OCI-LY1 (cell line): ENCODE results near the gene KRT6B.

Experiments used
- H2AFZ ChIP-seq: fragments of 200-600 bp; sonication (generic), shearing (Covaris generic); 2 replicates; pipeline ENCODE4 v1.6.0; 2014; ENCODE audit warnings: antibody characterized with exemption, mild to moderate bottlenecking, low read length
- H3F3A ChIP-seq: fragments of 200-600 bp; sonication (generic), shearing (Covaris generic); 2 replicates; pipeline ENCODE4 v1.6.0; 2014; ENCODE audit warnings: mild to moderate bottlenecking, antibody characterized with exemption, low read length, moderate library complexity; ENCODE audit not compliant: insufficient read depth
- H3K27ac ChIP-seq: fragments of 200-600 bp; sonication (generic); 2 replicates; pipeline ENCODE4 v1.5.1; 2014; ENCODE audit warnings: low read length, mixed run types, mild to moderate bottlenecking, low read depth; ENCODE audit not compliant: poor library complexity, severe bottlenecking
- H3K27me3 ChIP-seq: fragments of 200-600 bp; sonication (generic); 2 replicates; pipeline ENCODE4 v1.6.0; 2014; ENCODE audit warnings: antibody characterized with exemption, mild to moderate bottlenecking, low read length, moderate library complexity; ENCODE audit not compliant: insufficient read depth
- H3K36me3 ChIP-seq: fragments of 200-600 bp; sonication (generic); 2 replicates; pipeline ENCODE4 v1.6.1; 2014; ENCODE audit warnings: mild to moderate bottlenecking, antibody characterized with exemption, low read length, moderate library complexity, mixed read lengths; ENCODE audit not compliant: insufficient read depth
- H3K4me1 ChIP-seq: fragments of 200-600 bp; sonication (generic); 2 replicates; pipeline ENCODE4 v1.5.1; 2014; ENCODE audit warnings: mild to moderate bottlenecking, low read length, moderate library complexity; ENCODE audit not compliant: insufficient read depth, severe bottlenecking
- H3K4me2 ChIP-seq: fragments of 200-600 bp; sonication (generic), shearing (Covaris generic); 2 replicates; pipeline ENCODE4 v1.6.1; 2014; ENCODE audit warnings: low read length
- H3K4me3 ChIP-seq: fragments of 200-600 bp; sonication (generic); 2 replicates; pipeline ENCODE4 v1.5.1; 2014; ENCODE audit warnings: low read length, low read depth, mild to moderate bottlenecking, mixed read lengths; ENCODE audit not compliant: poor library complexity, severe bottlenecking
- H3K79me2 ChIP-seq: fragments of 200-600 bp; shearing (Covaris generic); 2 replicates; pipeline ENCODE4 v1.6.1; 2016; ENCODE audit warnings: mixed run types, low read length, mixed read lengths; ENCODE audit not compliant: insufficient read depth
- H3K9ac ChIP-seq: fragments of 200-600 bp; sonication (generic), shearing (Covaris generic); 2 replicates; pipeline ENCODE4 v1.6.1; 2014; ENCODE audit warnings: mild to moderate bottlenecking, low read length, mixed read lengths
- H3K9me2 ChIP-seq: fragments of 200-600 bp; sonication (generic), shearing (Covaris generic); 2 replicates; pipeline ENCODE4 v1.6.1; 2014; ENCODE audit warnings: low read depth, mild to moderate bottlenecking, low read length, mixed read lengths
- H3K9me3 ChIP-seq: fragments of 200-600 bp; shearing (Covaris generic); 2 replicates; pipeline ENCODE4 v1.6.1; 2014; ENCODE audit warnings: low read length, mixed read lengths
- H4K20me1 ChIP-seq: fragments of 200-600 bp; sonication (generic), shearing (Covaris generic); 2 replicates; pipeline ENCODE4 v1.6.0; 2016; ENCODE audit warnings: mild to moderate bottlenecking, low read length; ENCODE audit not compliant: insufficient read depth
- CTCF ChIP-seq: fragments of 200-600 bp; sonication (generic), shearing (Covaris generic); IDR thresholded peaks from 2 replicates; pipeline ENCODE4 v1.5.1; 2017; ENCODE audit warnings: mild to moderate bottlenecking, antibody characterized with exemption, low read length, moderate library complexity, mixed read lengths
- EZH2 ChIP-seq: fragments of 200-600 bp; sonication (generic), shearing (Covaris generic); IDR thresholded peaks from 2 replicates; pipeline ENCODE4 v1.8.0; 2017; ENCODE audit warnings: borderline replicate concordance, mixed run types, mild to moderate bottlenecking, antibody characterized with exemption, low read length, moderate library complexity, mixed read lengths

The KRT6B gene

GRCh38 chr12:52407918-52408317 is 44.0 kb downstream of the KRT6B start:
- Histone ChIP-seq H3K4me1 (no peaks in the 10 kb centered on the region), H3K9me2 (no peaks in the 10 kb centered on the region), H4K20me1 (no peaks in the 10 kb centered on the region), H3K9ac (no peak overlapping the region), H3K4me2 (no peak overlapping the region), H2AFZ (no peak overlapping the region), H3K79me2 (no peaks in the 10 kb centered on the region), H3F3A (no peaks in the 10 kb centered on the region), H3K36me3 (no peaks in the 10 kb centered on the region), H3K9me3 (no peaks in the 10 kb centered on the region), H3K4me3 (no peak overlapping the region), H3K27ac (no peak overlapping the region), H3K27me3 (no peaks in the 10 kb centered on the region)
- TF ChIP-seq CTCF = no peak
- TF ChIP-seq EZH2 = no peak

GRCh38 chr12:52405922-52406385 is 46.0 kb downstream of the KRT6B start, which contains the start of gene KRT82:
TSS of gene KRT82 (minus strand) at chr12:52406335. CDS start at chr12:52406277, 58 bp downstream.
- Histone ChIP-seq H3K27ac (no peak within 1 kb of the TSS), H2AFZ (no peak within 1 kb of the TSS), H3K79me2 (no peaks in the 10 kb centered on the region), H3K4me3 (no peak within 1 kb of the TSS), H3K36me3 (no peaks in the 10 kb centered on the region), H3K9me3 (no peaks in the 10 kb centered on the region), H3F3A (no peaks in the 10 kb centered on the region), H3K27me3 (no peaks in the 10 kb centered on the region), H3K4me2 (no peak within 1 kb of the TSS), H4K20me1 (no peaks in the 10 kb centered on the region), H3K9ac (no peak within 1 kb of the TSS), H3K4me1 (no peaks in the 10 kb centered on the region), H3K9me2 (no peaks in the 10 kb centered on the region)
- TF ChIP-seq CTCF = no peak
- TF ChIP-seq EZH2 = no peak

GRCh38 chr12:52404951-52405350 is 47.0 kb downstream of the KRT6B start:
- H3K4me2 ChIP-seq = no peak overlapping the region
- H3K27ac ChIP-seq = no peak overlapping the region
- no peaks in the 10 kb centered on the region for H3K36me3 ChIP-seq
- H3K9me2 ChIP-seq = no peaks in the 10 kb centered on the region
- H3K9ac ChIP-seq = no peak overlapping the region
- H2AFZ ChIP-seq = no peak overlapping the region
- TF ChIP-seq CTCF (no peak), EZH2 (no peak)
- no peaks in the 10 kb centered on the region for H3K27me3 ChIP-seq
- no peaks in the 10 kb centered on the region for H4K20me1 ChIP-seq
- H3K9me3 ChIP-seq = no peaks in the 10 kb centered on the region
- no peaks in the 10 kb centered on the region for H3F3A ChIP-seq
- H3K4me3 ChIP-seq = no peak overlapping the region
- no peaks in the 10 kb centered on the region for H3K79me2 ChIP-seq
- H3K4me1 ChIP-seq = no peaks in the 10 kb centered on the region
